Embryonic facial prominence (tissue), 1 donor: ENCODE data around the gene ATP7B.

Experiments
- DNase-seq: peaks from one replicate; pipeline ENCODE4 v3.0.0-alpha.2; 2016; ENCODE audit errors: extremely low spot score

ATP7B gene

DNA sequence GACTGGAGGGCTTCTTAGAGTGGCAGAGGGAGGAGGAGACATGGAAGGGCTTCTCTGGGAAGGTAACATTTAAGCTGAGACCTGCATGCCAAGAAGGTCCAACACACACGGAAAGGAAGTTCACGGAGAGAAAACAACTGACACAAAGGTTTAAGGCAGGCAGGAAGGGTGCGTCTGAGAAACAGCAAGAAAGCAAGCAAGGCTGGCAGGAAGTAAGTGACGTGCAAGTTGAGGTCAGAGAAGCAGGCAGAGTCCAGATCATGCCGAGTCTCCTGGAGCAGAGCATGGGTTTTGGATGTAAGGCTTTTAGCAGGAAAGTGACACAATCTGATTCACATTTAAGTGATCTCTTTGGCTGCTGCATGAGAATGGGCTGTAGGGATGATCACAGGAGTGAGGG is 60.5 kb downstream of the ATP7B start:
- no peak for DNase-seq

DNA sequence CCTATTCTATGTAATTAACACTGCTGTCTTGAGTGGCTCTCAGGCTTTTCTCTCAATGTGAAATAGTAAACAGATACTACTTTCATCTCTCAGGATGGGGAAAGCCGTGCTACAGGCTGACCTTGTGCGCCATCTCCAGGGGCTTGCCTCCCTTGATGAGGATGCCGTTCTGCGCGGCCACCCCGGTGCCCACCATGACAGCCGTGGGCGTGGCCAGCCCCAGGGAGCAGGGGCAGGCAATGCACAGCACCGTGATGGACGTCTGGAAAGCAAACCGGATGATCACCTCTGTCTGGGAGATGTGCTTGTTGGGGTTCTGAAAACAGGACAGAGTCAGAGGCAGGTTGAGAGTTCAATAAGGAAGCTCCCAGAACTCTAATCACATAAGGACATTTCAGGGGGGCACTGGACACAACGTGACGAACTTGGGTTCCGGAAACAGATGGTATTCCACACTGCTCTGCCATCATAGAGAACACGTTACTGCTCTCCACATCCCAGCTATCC is 65.0 kb downstream of the ATP7B start:
- DNase-seq, result no peak

DNA sequence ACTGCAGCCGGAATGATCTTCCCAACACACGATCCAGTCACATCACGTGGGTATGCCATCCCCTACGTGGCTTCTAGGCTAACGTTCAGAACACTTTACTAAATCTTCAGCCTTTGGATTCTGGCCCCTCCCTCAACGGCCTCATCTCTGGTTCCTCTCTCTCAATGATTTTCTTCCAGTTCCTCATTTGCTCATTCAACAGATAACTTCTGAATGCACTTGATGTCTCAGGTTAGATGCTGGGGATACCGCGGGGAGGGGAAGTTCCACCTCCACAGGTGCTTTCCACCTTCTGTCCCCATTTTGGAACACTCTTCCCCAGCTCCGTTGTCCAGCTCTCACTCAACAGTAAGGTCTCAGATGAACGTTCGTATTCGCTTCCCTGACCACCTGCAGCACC is 66.1 kb downstream of the ATP7B start:
- no peak for DNase-seq

- no peak for DNase-seq
Observed at GRCh38 chr13:51944428-51944827, 66.8 kb downstream of the ATP7B start.

GRCh38 chr13:51943721-51944120 is 67.5 kb downstream of the ATP7B start:
- no peak for DNase-seq

DNA sequence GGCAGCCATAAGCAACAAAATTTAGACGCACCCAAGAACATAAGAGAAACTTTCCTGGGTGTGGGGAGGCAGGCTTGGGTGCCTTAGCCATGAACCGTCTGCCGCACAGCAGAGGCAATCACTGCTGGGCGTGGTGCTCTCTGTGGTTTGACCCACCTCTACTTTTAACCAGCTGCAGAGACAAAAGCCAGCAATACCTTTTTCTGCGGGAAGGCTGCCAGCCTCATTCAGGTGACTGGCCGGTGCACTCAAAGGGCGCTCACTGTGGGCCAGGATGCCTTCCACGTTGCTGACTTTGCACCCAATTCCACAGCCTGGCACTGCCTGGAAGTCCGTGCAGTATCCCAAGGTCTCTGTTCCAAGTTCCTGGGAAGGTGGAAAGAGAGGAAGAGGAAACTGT is 69.1 kb downstream of the ATP7B start:
- DNase-seq, result no peak

GRCh38 chr13:51938454-51938853 is 72.8 kb downstream of the ATP7B start:
- no peak for DNase-seq

DNA sequence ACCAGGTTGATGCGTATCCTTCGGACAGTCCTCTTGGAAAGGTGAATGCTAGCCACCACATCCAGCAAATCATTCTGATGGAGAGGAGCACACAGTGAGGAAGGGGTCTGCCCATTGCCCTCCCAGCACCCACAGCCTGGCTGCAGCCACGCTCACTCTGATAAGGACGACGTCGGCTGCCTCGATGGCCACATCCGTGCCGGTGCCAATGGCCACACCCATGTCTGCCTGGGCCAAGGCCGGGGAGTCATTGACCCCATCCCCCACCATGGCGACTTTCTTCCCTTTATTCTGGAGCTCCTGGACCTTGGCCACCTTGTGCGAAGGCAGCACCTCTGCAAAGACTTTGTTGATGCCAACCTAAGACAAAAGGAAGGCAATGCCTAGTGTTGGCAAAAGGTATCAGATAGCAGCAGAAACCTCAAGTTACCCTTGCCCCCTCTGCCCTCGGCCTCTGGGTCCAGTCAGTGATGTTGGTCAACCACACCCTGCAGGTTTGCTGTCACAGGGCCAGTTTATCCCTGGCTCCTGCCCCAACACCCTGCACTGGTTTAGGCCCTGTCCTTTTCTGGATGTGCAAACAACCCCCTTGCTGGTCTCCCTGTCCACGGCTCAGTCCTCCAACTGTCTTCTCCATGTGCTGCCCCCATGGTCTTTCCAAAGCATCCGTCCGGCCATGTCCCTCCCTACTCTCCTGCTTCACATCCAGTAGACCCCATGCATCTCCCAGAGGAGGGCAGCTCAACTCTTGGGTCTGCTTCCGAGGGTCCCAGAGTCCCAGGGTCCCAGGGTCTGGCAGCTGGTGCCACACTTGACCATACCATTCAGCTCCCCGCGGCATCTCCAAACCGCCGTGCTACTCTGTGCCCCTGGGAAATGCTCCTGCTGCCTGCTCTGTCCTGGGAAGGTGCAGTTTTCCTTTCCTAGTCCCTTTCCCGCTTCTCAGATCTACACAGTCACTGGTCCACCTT is 73.6 kb downstream of the ATP7B start:
- no peak for DNase-seq

DNA sequence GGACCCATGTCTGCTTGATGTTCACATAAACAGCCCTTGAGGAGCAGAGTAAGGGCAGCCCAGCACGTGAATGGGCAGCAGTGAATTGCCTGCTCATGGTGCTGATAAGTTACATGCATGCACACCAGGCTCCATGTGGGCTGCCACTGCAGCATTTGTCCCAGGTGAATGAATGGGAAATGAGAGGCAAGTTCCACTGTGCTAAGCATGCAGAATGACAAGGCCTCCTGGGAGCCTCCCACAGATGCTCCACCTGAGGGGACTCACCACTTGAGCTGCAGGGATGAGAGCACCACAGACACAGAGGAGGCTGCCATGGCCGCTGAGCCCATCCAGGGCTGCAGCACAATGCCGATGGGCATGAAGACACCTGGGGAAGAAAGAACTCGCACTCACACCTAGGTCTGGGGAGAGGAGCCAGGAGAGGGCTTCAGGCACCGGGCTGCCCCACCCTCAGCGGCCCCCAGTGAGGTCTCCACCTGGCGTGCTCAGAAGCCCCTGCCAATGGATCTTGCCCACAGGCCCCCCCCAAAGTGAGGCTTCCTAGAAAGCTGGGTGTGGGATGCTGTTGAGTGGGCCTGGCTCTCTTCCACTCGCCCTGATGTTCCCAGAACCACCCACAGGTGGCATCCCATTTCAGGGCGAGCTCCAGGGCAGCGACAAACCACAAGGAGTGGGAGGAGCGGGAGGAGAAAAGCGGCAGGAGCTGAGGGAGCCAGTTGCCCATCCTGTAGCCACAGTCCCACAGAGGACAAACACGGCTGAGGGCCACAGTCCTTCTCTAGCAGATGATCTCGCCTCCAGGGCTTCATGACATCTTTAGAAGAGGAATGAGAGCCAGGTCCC is 75.7 kb downstream of the ATP7B start:
- DNase-seq, result no peak

DNA sequence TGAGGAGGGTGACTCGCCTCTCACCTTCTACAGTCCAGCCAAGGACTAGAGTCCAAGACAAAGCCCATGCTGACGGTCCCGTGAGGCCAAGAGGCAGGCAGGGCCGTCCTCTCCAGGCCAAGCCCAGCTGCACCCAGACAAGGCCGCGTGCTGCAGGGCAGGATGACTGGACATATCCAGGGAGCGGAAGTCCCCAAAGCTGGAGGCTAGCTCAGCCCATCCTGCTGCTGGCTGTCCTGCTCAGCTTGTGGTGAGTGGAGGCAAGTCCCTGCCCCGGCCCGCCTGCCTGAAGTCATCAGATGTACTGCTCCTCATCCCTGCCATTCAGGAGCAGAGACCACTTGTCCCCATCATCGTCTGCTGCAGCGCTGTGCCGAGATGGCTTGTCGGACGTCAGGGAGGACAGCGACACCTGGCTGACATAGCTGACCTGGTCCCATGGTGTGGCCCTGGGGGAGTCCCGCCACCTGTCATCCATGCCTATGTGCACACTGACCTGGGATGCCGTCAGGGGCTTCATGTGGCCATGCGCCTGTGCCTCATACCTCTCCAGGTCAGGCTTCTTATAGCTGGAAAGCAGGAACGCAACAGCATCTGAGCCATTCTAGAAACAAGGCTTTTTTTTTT is 76.7 kb downstream of the ATP7B start:
- DNase-seq, result no peak

- DNase-seq, result no peak
Observed at GRCh38 chr13:51933466-51934058, 77.7 kb downstream of the ATP7B start.

GRCh38 chr13:51932231-51932630 is 79.0 kb downstream of the ATP7B start:
- DNase-seq, result no peak

DNA sequence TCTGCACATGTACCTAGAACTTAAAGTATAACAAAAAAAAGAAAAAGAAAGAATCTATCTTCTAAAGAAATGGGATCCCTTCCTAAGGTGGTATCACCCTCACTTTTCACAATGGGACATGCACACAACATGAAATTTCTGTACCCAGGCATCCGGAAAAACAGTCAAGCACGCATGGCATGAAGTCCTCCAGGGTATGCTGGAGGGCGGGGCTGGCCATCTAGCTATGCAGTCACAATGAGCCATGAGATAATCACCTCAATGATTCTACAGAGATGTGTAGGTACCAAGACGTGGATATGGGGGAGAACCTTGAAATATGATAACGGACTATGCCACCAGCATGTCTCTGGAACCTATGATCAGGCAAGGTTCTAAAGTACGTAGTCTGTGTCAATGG is 79.6 kb downstream of the ATP7B start:
- no peak for DNase-seq

GRCh38 chr13:51929699-51930098 is 81.6 kb downstream of the ATP7B start:
- no peak for DNase-seq

DNA sequence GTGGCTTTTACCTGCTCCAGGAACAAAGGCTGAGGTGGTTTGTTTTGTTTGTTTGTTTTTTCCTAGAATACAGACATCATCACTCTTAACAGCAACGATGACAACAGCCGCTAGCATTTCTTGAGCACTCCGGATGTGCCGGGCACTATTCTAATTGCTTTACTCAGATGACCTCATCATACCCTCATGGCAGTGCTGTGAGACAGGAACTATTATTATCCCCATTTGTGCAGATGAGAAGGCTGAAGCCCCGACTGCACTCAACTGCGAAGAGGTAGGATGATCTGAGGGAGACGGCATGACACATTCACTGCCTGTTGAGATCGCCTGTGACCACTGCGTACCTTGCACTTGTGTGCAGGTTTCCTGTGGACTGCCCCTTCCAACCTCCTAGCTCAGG is 83.0 kb downstream of the ATP7B start:
- DNase-seq, result no peak

DNA sequence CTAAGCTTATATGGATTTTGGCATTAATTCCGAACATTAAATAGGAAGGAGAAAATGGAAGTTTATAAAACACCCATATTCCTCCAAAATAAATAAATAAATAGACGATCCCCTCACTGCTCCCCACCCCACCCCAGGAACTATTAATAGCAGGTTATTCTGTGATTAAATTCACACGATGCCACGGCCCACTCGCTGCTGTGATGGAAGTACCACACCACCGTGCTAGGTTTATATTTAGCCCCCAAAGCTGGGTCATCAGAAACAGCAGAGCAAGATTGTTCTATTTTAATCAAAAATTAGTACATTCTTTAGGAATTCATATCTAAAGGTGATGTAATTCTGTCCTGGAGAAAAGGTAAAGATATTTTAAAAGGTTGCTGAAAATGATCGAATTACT is 84.1 kb downstream of the ATP7B start:
- DNase-seq, result no peak

DNA sequence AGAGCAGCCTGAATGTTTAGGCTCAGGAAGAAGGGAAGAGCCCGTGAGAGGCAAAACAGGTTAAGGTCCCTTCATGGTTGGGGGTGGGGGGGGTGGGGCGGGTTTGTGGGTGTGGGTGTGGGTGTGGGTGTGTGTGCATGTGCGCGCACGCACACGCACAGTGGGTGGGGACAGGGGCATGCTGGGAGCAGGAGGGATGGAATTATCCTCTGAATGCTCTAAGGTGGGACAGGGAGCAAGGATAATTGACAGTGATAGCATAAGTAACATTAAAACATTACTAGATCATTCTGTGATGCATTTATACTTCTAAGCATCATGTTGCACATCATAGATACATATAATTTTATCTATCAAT is 84.7 kb downstream of the ATP7B start:
- DNase-seq, result no peak

DNA sequence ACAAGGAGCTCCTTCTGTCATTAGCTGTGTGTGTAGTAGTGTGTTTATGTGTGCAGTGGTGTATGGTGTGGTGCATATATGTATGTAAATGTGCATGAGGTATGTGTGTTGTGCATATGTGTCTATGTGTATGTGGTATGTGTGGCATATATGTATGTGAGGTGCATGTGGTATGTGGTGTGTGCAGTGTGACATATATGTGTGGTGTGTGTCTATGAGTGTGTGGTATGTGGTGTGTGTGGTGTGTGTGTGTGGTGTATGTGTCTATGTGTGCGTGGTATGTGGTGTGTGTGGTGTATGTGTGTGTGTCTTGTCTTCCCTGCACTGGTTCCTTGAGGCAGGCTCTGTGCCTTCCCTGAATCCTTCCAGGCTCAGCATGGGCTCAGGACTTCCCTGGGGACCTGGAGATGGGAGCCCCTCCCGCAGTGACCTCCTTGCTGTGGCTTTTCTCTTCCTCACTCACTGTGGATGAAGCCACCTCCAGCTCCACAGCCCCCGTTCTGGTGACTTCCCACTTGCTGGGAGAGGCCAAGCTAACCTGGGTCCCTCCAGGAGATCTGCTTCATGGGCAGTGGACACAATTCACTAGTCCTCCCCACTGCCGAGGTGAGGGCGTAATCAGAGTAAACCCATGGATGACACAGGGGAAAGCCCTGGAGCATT is 85.3 kb downstream of the ATP7B start:
- DNase-seq, result no peak

- no peak for DNase-seq
Observed at GRCh38 chr13:51924756-51925544, 86.3 kb downstream of the ATP7B start.

GRCh38 chr13:51923983-51924539 is 87.2 kb downstream of the ATP7B start:
- DNase-seq, result no peak
